ENCODE results near the gene RASSF4. TPM values are rescaled to one million over a fixed set of nuclear protein-coding genes. Genes with fewer than 3 reads are reported as not detected.

Gene RASSF4
- total and polyA plus RNA-seq, 4 donors = 19.5 to 55.4 (median 41.6) TPM

- Histone ChIP-seq H3K4me3 (no peak overlapping the region), H3K9ac (ENCODE audit: insufficient read depth in 1 of 2, low read length in 2 of 2) (no peak overlapping the region), H3K4me1 (ENCODE audit: control insufficient read depth in 5 of 5, insufficient read depth in 5 of 5, low read length in 5 of 5) (peaks cover 2 to 25% (median 16%) of the 10 kb centered on the region in 5 donors), H3K27me3 (ENCODE audit: control insufficient read depth in 3 of 3, insufficient read depth in 3 of 3, low read length in 2 of 3) (no peaks in the 10 kb centered on the region), H3K36me3 (ENCODE audit: control insufficient read depth in 4 of 4, insufficient read depth in 4 of 4, low read length in 4 of 4) (peaks cover 0 to 3% (median under 1%) of the 10 kb centered on the region in 4 donors), H3K27ac (ENCODE audit: low read depth in 1 of 2, low read length in 1 of 2) (peak overlapping the region in 1 of 2 donors; percentile 95), H3K9me3 (ENCODE audit: control insufficient read depth in 4 of 4, insufficient read depth in 3 of 4, low read length in 3 of 4) (no peaks in the 10 kb centered on the region)
- TF ChIP-seq CTCF (IDR thresholded peaks at IDR 0.05; ENCODE audit: control extremely low read depth, extremely low read depth) = no peak
- no peak for DNase-seq
- no peak for ATAC-seq (ENCODE audit: insufficient read depth, low FRiP score)
- WGBS, 2 donors = 91% methylated on average over 4 of the region's 4 CpGs
These were observed 2.6 kb upstream of the RASSF4 start for GRCh38 chr10:44956717-44957706.

GRCh38 chr10:44958196-44958897, 1.3 kb upstream of the RASSF4 start:
- peak overlapping the region; percentile 74 to 95 for H3K27ac ChIP-seq (ENCODE audit: low read depth in 1 of 2, low read length in 1 of 2)
- WGBS, 2 donors = 44 to 55% methylated on average over 5 of the region's 5 CpGs

GRCh38 chr10:44958898-44959246, 730 bp upstream of the RASSF4 start:
- TF ChIP-seq CTCF (IDR thresholded peaks at IDR 0.05; ENCODE audit: control extremely low read depth, extremely low read depth) = no peak
- Histone ChIP-seq H3K9ac (ENCODE audit: insufficient read depth in 1 of 2, low read length in 2 of 2) (peak overlapping the region in 1 of 2 donors; percentile 63), H3K27ac (ENCODE audit: low read depth in 1 of 2, low read length in 1 of 2) (peak overlapping the region; percentile 95 to 99), H3K27me3 (ENCODE audit: control insufficient read depth in 3 of 3, insufficient read depth in 3 of 3, low read length in 2 of 3) (no peaks in the 10 kb centered on the region), H3K4me1 (ENCODE audit: control insufficient read depth in 5 of 5, insufficient read depth in 5 of 5, low read length in 5 of 5) (peaks cover 3 to 25% (median 16%) of the 10 kb centered on the region in 5 donors), H3K9me3 (ENCODE audit: control insufficient read depth in 4 of 4, insufficient read depth in 3 of 4, low read length in 3 of 4) (no peaks in the 10 kb centered on the region), H3K4me3 (peak overlapping the region; percentile 65), H3K36me3 (ENCODE audit: control insufficient read depth in 4 of 4, insufficient read depth in 4 of 4, low read length in 4 of 4) (peaks cover 0 to 3% (median under 1%) of the 10 kb centered on the region in 4 donors)
- ATAC-seq (ENCODE audit: insufficient read depth, low FRiP score) = no peak
- WGBS, 2 donors = 5 to 6% methylated on average over 6 of the region's 6 CpGs
- DNase-seq = no peak

More at GRCh38 chr10:44958196-44958897, 1.3 kb upstream of the RASSF4 start:
- TF ChIP-seq CTCF (IDR thresholded peaks at IDR 0.05; ENCODE audit: control extremely low read depth, extremely low read depth) = no peak
- H3K9me3 ChIP-seq (ENCODE audit: control insufficient read depth in 4 of 4, insufficient read depth in 3 of 4, low read length in 3 of 4) = no peaks in the 10 kb centered on the region
- DNase-seq (no peak), ATAC-seq (ENCODE audit: insufficient read depth, low FRiP score) (peak; percentile 28)
- no peak overlapping the region for H3K9ac ChIP-seq (ENCODE audit: insufficient read depth in 1 of 2, low read length in 2 of 2)
- H3K4me1 ChIP-seq (ENCODE audit: control insufficient read depth in 5 of 5, insufficient read depth in 5 of 5, low read length in 5 of 5) = peaks cover 3 to 25% (median 12%) of the 10 kb centered on the region in 5 donors
- H3K36me3 ChIP-seq (ENCODE audit: control insufficient read depth in 4 of 4, insufficient read depth in 4 of 4, low read length in 4 of 4) = peaks cover 0 to 3% (median under 1%) of the 10 kb centered on the region in 4 donors
- no peaks in the 10 kb centered on the region for H3K27me3 ChIP-seq (ENCODE audit: control insufficient read depth in 3 of 3, insufficient read depth in 3 of 3, low read length in 2 of 3)
- H3K4me3 ChIP-seq = no peak overlapping the region
